OCI-LY3 (cell line): ENCODE measurements around the gene ARL6.

Experiments
- H2AFZ ChIP-seq: fragments of 200-600, 300-600 bp; shearing (Covaris generic); 2 replicates; pipeline ENCODE4 v1.6.0; 2014; ENCODE audit warnings: antibody characterized with exemption, low read depth, low read length
- H3K27ac ChIP-seq: fragments of 200-600, 300-600 bp; sonication (generic); 2 replicates; pipeline ENCODE4 v1.5.1; 2014; ENCODE audit warnings: mild to moderate bottlenecking, low read length, moderate library complexity, mixed read lengths
- H3K27me3 ChIP-seq: fragments of 200-600, 300-600 bp; sonication (generic); 2 replicates; pipeline ENCODE4 v1.6.1; 2014; ENCODE audit warnings: low read depth, low read length, mixed read lengths
- H3K36me3 ChIP-seq: fragments of 200-600, 300-600 bp; sonication (generic); replicated peaks from 2 replicates; pipeline ENCODE3; 2014; ENCODE audit warnings: low read depth, low read length, mixed read lengths
- H3K4me1 ChIP-seq: fragments of 300-600, 200-600 bp; sonication (generic); 2 replicates; pipeline ENCODE4 v1.6.1; 2014; ENCODE audit warnings: low read length, mixed read lengths
- H3K4me2 ChIP-seq: fragments of 200-600, 300-600 bp; sonication (generic); 2 replicates; pipeline ENCODE4 v1.6.1; 2014; ENCODE audit warnings: low read length, mixed read lengths
- H3K4me3 ChIP-seq: fragments of 300-600, 200-600 bp; sonication (generic); 2 replicates; pipeline ENCODE4 v1.5.1; 2014; ENCODE audit warnings: antibody characterized with exemption, mild to moderate bottlenecking, low read length, moderate library complexity
- H3K79me2 ChIP-seq: fragments of 300-600, 200-600 bp; shearing (Covaris generic); 2 replicates; pipeline ENCODE4 v1.6.1; 2014; ENCODE audit warnings: mild to moderate bottlenecking, low read length, mixed read lengths
- H3K9ac ChIP-seq: fragments of 300-600, 200-600 bp; shearing (Covaris generic); 2 replicates; pipeline ENCODE4 v1.6.0; 2014; ENCODE audit warnings: mild to moderate bottlenecking, low read length, moderate library complexity
- H3K9me3 ChIP-seq: fragments of 200-600, 300-600 bp; shearing (Covaris generic); 2 replicates; pipeline ENCODE4 v1.6.1; 2014; ENCODE audit warnings: low read length, mixed read lengths; ENCODE audit not compliant: insufficient read depth
- H4K20me1 ChIP-seq: fragments of 200-600, 300-600 bp; sonication (generic); 2 replicates; pipeline ENCODE4 v1.6.1; 2016; ENCODE audit warnings: low read length, mixed read lengths; ENCODE audit not compliant: insufficient read depth
- EZH2phosphoT487 ChIP-seq: fragments of 200-600 bp; shearing (Covaris generic); IDR thresholded peaks from 2 replicates; pipeline ENCODE4 v1.6.1; 2018; ENCODE audit warnings: antibody characterized with exemption, mixed run types, low read depth
- TF ChIP-seq, protein P1 (sequence below): fragments of 200-600, 300-600 bp; sonication (generic); IDR thresholded peaks from 2 replicates; pipeline ENCODE4 v1.5.1; 2014; ENCODE audit warnings: antibody characterized with exemption, low read length, low read depth

ARL6 gene

DNA sequence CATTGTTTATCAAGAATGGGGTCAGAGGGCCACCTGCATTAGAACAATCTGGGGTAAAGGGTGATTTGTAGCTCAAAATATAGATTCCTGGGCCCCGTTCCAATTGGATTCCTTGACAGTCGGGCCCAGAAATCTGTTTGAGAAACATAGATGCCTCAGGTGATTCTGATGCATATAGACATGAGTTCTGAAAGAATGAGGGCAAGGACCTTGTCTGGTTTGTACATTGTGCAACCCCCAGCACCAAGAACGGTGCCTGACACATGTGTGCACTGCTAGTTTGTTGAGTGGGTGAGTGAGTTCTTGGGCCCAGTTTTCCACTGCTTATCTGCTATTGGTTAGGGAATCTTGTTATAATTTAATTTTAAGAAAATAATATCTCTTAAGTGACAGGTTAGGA lies 73.8 kb downstream of the ARL6 start:
- no peaks in the 10 kb centered on the region for H3K36me3 ChIP-seq
- H3K4me2 ChIP-seq, result no peak overlapping the region
- H3K27me3 ChIP-seq, result no peaks in the 10 kb centered on the region
- no peaks in the 10 kb centered on the region for H3K9me3 ChIP-seq
- H3K4me1 ChIP-seq, result no peaks in the 10 kb centered on the region
- H3K4me3 ChIP-seq, result no peak overlapping the region
- H3K27ac ChIP-seq, result no peak overlapping the region
- H3K9ac ChIP-seq, result no peak overlapping the region
- TF ChIP-seq, protein P1, sequence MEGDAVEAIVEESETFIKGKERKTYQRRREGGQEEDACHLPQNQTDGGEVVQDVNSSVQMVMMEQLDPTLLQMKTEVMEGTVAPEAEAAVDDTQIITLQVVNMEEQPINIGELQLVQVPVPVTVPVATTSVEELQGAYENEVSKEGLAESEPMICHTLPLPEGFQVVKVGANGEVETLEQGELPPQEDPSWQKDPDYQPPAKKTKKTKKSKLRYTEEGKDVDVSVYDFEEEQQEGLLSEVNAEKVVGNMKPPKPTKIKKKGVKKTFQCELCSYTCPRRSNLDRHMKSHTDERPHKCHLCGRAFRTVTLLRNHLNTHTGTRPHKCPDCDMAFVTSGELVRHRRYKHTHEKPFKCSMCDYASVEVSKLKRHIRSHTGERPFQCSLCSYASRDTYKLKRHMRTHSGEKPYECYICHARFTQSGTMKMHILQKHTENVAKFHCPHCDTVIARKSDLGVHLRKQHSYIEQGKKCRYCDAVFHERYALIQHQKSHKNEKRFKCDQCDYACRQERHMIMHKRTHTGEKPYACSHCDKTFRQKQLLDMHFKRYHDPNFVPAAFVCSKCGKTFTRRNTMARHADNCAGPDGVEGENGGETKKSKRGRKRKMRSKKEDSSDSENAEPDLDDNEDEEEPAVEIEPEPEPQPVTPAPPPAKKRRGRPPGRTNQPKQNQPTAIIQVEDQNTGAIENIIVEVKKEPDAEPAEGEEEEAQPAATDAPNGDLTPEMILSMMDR, result no peak
- TF ChIP-seq EZH2phosphoT487, result no peak
- H4K20me1 ChIP-seq, result no peaks in the 10 kb centered on the region
- no peaks in the 10 kb centered on the region for H3K79me2 ChIP-seq
- H2AFZ ChIP-seq, result no peak overlapping the region

DNA sequence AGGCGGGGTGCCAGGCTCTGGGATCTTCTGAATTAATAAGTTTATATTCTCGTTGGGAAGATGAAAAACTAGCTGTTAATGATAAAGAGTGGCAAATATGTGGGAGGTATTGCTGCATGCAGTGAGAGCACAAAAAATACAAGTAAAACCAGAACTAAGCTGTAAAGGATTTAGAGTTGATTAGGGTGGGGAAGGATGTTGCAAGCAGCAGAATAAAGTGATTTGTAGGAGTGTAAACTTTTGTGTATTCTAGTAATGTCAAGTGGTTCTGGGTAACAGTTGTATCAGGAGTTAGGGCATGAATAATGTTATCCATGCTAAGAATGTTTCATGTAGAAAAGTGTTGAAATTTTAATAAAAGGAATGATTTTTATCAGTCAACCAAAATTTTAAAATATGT lies 75.4 kb downstream of the ARL6 start:
- Histone ChIP-seq H3K4me1 (no peaks in the 10 kb centered on the region), H2AFZ (no peak overlapping the region), H3K9ac (no peak overlapping the region), H3K4me2 (no peak overlapping the region), H3K9me3 (no peaks in the 10 kb centered on the region), H3K27me3 (no peaks in the 10 kb centered on the region), H3K27ac (no peak overlapping the region), H3K4me3 (no peak overlapping the region), H3K36me3 (no peaks in the 10 kb centered on the region), H4K20me1 (no peaks in the 10 kb centered on the region), H3K79me2 (no peaks in the 10 kb centered on the region)
- TF ChIP-seq EZH2phosphoT487, result no peak
- TF ChIP-seq, protein P1, result no peak

DNA sequence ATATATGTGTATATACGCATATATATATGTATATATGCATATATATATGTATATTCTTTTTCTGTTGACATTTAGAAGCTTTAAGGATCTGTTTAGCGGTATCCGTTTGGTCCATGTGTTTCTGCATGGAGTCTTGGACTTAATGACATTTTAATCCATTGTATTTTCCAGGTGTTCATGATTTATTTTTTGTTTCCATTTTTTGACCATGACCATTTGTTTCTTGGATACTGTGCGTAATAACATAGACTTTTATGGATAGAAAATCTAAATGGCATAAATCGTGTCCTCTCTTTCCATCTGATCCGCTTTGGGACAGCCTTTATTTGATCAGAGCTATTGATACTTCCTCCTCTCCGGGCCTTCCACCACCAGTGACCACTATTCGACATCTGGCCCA lies 76.7 kb downstream of the ARL6 start:
- H2AFZ ChIP-seq, result no peak overlapping the region
- no peak overlapping the region for H3K4me3 ChIP-seq
- H3K36me3 ChIP-seq, result no peaks in the 10 kb centered on the region
- no peak overlapping the region for H3K27ac ChIP-seq
- H3K9me3 ChIP-seq, result no peaks in the 10 kb centered on the region
- H3K27me3 ChIP-seq, result no peaks in the 10 kb centered on the region
- H3K4me2 ChIP-seq, result no peak overlapping the region
- H3K4me1 ChIP-seq, result no peaks in the 10 kb centered on the region
- H4K20me1 ChIP-seq, result no peaks in the 10 kb centered on the region
- no peak overlapping the region for H3K9ac ChIP-seq
- no peaks in the 10 kb centered on the region for H3K79me2 ChIP-seq
- TF ChIP-seq, protein P1, result no peak
- no peak for TF ChIP-seq EZH2phosphoT487

DNA sequence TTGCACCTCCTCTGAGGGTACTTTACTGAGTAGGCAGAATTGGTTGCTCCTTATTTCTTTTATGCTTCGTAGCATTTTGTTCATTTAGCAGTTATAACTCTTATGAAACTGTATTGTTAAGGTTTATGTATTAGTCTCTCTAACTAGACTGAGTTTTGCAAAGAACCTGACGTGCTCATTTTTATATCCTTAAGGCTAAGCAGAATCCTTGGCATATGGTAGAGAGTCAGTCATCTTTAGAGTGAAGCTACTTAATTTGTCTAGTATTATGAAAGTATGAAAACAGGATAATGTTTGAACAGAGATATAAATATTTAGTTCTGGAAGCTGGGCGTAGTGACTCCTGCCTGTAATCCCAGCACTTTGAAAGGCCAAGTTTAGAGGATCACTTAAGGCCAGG lies 77.4 kb downstream of the ARL6 start:
- Histone ChIP-seq H3K4me2 (no peak overlapping the region), H3K27me3 (no peaks in the 10 kb centered on the region), H3K4me3 (no peak overlapping the region), H3K36me3 (no peaks in the 10 kb centered on the region), H3K9ac (no peak overlapping the region), H3K27ac (no peak overlapping the region), H3K4me1 (no peaks in the 10 kb centered on the region), H4K20me1 (no peaks in the 10 kb centered on the region), H3K79me2 (no peaks in the 10 kb centered on the region), H3K9me3 (no peaks in the 10 kb centered on the region), H2AFZ (no peak overlapping the region)
- TF ChIP-seq, protein P1, result no peak
- TF ChIP-seq EZH2phosphoT487, result no peak
